ENCODE measurements around the gene EML4.

EML4 gene

DNA sequence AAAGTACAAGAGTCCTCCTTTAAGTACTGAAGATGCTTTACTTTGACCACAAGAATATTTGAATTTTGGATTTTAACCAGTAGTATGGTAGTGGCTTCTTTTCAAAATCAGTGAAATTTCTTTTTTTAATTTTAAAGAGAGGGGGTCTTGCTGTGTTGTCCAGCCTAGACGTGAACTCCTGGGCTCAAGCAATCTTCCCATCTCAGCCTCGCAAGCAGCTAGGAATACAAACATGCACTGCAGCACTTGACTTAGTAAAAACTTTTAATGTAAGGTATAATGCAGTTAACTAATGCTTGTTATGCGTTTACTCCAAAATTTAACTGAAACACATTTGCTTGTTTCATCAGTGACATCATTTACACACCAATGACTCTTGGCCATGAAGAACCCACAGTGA lies 49.6 kb downstream of the EML4 start:
- no peak for DNase-seq (ENCODE audit: extremely low read depth in 1 of 2, low read depth in 1 of 2)

DNA sequence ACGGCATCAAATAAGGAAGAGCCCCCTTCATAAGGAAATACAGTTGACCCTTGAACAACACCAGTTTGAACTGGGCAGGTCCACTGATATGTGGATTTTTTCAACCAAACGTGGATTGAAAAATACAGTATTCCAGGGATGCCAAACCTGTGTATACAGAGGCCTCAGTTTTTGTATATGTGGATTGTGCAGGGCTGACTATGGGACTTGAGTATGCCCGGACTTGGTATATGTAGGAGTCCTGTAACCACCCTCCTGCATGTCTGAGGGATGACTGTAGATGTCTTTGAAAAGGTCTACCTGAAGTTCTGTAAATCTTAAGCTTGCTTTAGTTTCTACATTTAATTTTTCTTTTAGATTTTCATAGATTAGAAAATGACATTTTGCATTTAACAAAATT lies 50.0 kb downstream of the EML4 start:
- no peak for DNase-seq (ENCODE audit: extremely low read depth in 1 of 2, low read depth in 1 of 2)

DNA sequence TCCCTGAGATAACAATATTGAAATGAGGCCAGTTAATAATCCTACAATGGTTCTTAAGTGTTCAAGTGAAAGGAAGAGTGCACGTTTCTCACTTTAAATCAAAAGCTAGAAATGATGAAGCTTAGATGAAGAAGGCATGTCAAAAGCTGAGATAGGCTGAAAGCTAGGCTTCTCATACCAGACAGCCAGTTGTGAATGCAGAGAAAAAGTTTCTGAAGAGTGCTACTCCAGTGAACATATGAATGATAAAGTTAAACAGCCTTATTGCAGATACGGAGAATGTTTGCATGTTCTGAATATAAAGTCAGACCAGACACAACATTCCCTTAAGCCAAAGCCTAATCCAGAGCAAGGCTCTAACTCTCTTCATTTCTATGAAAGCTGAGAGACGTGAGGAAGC lies 51.4 kb downstream of the EML4 start:
- no peak for DNase-seq (ENCODE audit: extremely low read depth in 1 of 2, low read depth in 1 of 2)

DNA sequence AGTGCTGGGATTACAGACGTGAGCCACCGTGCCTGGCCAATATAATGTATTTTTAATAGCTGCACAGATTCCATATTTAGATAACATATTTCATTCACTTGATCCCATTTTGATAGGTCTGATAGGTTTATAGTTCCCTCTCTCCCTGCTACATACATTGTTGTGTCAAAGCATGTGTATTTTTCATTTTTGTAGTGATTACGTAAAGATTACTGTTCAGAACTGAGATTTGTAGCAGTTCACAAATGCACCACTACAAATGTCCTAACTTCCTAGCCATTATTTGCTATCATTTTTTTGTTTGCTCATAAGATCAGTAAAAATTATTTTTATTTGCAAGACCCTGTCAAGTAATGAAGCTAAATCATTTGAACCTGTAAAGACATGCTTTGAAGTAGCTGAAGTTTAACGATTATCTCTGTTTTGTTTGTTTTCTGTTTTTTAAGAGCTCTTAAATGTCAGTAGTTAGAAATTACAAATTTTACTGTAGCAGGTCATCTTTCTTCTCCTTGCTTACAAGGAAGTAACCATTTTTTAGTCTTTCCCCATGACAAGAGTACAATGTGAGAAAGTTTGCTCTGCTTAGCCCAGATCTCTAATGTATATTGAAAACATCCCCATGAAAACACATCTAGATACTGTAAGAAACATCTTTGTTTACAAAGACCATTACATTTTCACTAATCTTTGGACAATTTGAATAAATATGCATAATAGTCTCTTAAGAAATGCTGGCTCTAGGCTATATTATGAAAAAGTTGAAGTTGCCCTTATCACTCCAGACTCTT lies 54.1 kb downstream of the EML4 start:
- DNase-seq (ENCODE audit: extremely low read depth in 1 of 2, low read depth in 1 of 2), result no peak

DNA sequence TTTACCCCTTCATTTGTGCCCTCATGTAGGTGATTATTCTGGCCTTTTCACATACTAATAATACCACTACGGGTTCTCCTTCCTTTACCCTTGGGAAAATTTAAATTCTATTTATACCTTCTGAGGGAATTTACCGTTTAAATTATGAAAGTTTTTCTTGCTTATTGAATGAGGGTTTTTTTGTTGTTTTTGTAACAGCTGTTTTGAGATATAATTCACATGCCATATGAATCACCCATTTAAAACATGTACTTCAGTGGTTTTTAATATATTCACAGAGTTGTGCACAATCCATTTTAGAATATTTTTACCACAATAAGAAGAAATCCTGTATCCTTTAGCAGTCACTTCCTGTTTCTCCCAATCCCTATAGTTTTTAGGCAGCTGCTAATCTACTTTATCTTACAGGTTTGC lies 54.7 kb downstream of the EML4 start:
- DNase-seq (ENCODE audit: extremely low read depth in 1 of 2, low read depth in 1 of 2), result no peak

DNA sequence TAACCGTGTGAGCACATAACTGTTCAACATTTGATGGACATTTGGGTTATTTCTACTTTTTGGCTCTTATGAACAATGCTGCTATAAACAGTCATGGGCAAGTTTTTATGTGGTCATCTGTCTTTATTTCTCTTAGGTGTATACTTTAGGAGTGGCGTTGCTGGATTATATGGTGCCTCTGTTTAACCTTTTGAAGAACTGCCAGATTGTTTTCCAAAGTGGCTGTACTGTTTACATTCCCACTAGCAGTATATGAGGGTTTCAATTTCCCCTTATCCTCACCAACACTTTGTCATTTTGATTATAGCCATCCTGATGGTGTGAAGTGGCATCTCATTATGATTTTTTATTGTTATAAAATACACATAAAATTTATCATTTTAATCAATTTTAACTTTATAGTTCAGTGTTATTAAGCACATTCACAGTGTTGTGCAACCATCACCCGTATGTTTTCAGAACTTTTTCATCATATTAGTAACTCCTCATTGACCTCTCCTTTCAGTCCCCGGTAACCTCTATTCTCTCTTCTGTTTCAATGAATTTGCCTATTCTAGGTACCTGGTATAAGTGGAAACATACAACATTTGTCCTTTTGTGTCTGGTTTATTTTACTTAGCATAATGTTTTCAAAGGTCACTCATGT lies 55.4 kb downstream of the EML4 start:
- no peak for DNase-seq (ENCODE audit: extremely low read depth in 1 of 2, low read depth in 1 of 2)

DNA sequence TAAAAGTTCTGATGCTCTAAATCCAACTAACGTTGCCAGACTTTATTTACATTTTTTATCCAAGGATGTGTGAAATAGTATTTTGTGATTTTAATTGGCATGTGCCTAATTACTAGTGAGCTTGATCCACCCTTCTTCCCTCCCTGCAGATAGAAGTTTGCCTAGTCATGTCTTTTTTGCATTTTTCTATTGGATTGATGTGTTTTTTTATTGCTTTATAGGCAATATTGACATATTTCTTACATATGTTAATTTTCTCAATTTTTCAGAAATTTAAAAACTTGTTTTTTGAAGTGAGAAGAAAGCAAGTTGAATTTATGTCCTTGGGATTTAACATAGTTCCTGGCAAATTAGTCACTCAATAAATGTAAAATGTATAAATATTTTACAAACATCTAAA lies 56.4 kb downstream of the EML4 start:
- no peak for DNase-seq (ENCODE audit: extremely low read depth in 1 of 2, low read depth in 1 of 2)

DNA sequence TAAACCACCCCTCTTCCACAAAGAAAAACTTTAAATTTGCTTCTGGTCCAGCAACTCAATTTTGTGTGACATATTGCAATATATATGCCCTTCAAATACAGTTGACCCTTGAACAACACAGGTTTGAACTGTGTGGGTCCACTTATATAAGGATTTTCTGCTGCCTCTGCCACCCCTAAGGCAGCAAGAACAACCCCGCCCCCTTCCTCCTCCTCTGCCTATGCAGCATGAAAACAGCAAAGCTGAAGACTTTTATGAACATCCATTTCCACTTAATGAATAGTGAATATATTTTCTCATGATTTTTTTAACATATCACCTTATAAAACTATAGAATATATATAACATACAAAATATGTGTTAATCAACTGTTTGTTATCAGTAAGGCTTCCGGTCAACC lies 58.3 kb downstream of the EML4 start:
- no peak for DNase-seq (ENCODE audit: extremely low read depth in 1 of 2, low read depth in 1 of 2)

DNA sequence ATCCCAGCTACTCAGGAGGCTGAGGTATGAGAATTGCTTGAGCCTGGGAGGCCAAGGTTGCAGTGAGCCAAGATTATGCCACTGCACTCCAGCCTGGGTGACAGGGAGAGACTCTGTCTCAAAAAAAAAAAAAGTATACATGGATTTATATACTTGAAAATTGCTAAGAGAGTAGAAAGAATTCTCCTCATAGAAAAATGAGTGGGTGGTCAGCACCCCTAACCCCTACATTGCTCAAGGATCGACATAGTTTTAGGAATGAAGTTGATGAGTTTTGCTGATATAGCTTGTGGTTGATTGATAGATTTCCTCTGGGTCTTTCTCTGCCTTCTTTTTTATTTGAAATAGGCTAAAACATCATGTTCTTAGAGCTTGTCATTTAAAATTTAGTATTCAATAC lies 58.9 kb downstream of the EML4 start:
- DNase-seq (ENCODE audit: extremely low read depth in 1 of 2, low read depth in 1 of 2), result no peak

DNA sequence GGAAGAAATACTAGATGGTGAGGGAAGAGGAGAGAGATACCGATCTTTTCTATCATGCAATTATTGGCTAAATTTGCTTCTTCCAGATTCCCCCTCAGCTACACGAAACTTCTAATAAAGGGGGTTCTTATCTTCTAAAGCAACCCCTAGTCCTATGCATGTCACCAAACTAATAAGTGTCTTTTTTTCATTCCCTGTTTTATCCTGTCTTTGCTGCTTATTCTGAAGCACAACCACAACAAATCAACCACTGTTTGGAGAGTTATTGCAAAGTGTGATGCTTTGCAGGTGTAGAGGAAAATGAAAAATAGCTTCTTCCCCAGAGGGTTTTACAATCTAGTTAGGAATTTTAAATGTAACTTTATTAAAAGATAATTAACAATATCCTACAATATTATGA lies 60.8 kb downstream of the EML4 start:
- DNase-seq (ENCODE audit: extremely low read depth in 1 of 2, low read depth in 1 of 2), result no peak

DNA sequence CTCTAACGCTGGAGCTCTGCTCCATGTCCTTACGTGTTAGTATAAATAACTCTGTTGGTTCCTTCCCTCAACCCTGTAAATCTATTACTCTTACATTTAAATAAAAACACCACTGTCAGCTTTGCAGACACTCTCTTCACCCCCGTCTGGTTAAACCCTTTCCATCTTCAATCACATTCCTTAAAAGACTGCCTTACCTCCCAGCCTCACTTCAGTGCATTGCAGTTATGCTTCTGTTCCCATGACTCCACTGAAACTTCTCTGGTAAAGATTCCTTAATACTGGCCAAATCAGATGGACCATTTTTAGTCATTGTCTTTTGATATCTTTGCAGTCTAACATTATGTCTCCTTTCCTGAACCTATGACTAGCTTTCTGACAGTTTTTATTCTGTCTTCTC lies 61.7 kb downstream of the EML4 start:
- no peak for DNase-seq (ENCODE audit: extremely low read depth in 1 of 2, low read depth in 1 of 2)

DNA sequence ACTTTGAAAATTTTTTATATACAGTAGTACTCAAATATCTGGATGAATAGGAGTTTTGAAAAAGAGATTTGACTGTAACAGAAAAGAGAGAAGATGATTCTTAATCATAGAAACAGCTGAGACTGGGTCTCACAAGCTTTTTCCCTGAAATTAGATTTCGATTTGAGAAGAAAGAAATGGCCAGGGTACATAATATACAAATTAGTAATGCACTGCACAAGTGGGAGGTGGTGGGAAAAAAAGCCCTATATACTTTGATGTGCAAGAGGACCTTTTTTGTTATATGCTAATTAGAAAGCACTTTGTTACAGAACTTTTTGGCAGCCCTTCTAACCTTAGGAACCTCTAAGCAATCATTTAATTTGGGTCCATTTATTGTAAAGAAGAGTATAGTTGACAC lies 62.9 kb downstream of the EML4 start:
- no peak for DNase-seq (ENCODE audit: extremely low read depth in 1 of 2, low read depth in 1 of 2)

DNA sequence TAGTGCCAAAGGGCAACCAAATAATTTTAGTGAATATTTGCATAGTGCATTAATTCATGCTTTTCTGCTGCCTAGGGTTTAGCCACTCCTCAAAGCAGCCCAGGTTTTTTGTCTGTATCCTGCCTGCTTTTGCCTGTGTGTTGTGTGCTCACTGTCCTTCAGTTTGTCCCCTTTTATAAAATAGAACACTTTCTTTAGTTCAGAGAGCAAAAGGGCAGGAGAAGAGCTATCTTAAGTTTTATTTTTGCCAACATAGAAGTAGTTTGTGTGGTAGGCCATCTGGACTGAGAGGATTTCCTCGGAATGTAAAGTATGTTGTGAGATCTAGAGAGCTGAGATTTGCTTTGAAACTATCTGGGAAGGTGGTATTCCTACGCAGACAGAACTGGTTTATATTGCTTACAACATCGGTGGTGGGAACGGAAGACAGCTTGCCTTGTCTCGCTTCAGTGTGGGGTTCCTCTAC lies 64.9 kb downstream of the EML4 start:
- no peak for DNase-seq (ENCODE audit: extremely low read depth in 1 of 2, low read depth in 1 of 2)

DNA sequence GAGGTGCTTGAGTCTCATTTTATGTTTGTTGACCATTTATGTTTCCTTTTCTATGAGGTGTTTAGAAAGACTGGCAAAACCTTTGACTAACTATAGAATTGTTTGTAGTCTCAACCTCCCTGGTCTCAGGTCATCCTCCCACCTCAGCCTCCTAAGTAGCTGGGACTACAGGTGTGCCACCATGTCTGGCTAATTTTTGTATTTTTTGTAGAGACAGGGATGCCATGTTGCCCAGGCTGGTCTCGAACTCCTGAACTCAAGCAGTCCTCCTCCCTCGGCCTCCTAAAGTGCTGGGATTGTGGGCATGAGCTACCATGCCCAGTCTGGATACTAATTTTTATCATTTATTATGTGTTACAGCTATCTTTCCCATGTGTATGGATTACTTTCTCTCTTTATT lies 67.8 kb downstream of the EML4 start:
- no peak for DNase-seq (ENCODE audit: extremely low read depth in 1 of 2, low read depth in 1 of 2)

DNA sequence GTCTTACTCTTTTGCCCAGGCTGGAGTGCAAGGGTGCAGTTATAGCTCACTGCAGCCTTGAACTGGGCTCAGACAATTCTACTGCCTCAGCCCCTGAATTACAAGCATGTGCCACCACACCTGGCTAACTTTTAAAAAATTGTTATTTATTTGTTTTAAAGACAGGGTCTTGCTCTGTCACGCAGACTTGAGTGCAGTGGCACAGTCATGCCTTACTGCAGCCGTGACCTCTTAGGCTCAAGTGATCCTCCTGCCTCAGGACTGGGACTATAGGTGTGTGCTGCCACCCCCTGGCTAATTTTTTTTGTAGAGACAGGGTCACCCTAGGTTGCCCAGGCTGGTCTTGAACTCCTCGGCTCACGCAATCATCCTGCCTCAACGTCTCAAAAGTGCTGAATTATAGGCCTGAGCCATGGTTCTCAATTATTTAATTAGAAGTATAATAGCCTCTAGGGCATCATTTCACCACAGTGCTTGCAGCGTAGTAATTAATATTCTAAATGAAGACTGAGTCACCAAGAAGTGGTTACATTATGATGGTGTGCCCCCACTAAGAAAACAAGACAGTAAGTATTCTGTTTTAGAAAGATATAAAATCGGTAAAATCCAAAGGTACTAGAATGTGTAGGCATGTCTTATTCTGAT lies 69.6 kb downstream of the EML4 start:
- peak in 1 of 2 donors; percentile 11 for DNase-seq (ENCODE audit: extremely low read depth in 1 of 2, low read depth in 1 of 2)

DNA sequence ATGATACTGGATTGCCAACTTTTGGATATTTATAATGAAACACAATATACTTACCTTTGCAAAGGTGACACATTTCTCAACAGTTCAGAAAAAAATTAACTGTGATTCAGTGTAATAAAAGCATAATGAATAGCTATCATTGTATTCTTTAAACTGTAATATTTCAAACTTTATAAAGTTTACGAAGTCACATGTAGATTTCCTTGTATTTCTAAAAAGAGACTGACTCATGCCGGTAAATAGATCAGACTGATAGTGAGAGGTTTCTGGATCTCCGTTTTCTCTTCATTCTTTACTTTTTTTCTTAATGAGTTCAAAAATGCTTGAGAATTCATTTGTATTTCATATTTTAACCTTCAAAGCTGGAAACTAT lies 70.1 kb downstream of the EML4 start:
- no peak for DNase-seq (ENCODE audit: extremely low read depth in 1 of 2, low read depth in 1 of 2)

DNA sequence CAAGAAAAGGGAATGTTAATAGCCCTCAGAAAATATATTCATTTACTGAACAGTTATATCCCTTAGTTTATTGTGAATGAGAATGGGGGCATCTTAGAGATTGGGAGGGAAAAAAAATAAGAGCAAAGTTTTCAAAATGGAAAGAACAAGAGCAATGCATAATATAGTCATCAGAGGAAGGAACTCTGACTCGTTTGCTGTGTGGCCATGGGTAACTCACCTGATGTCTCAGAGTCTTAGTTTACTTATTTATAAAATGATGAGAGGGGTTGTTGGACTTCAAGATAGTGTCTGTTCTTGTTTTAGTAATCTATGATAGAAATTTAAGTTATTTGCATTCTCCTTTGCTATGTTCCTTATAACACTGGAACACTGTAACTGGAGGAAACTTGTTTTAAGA lies 70.7 kb downstream of the EML4 start:
- no peak for DNase-seq (ENCODE audit: extremely low read depth in 1 of 2, low read depth in 1 of 2)

DNA sequence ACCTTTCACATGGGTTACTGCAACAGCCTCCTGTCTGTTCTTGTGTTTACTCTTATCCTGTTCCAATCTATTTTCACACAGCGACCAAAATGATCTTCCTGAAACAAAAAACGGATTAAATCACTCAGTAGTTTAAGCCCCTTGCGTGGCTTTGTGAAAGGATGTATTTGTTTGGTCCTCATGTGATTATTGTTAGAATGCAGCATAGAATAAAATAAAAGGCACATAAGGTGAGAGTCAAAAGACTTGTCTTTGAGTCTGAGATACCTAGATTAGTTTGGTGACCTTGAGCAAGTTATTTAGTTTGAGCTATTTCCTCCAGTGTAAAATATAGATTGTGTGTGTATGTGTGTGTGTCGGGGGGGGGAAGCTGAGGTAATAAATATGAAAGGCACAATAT lies 72.4 kb downstream of the EML4 start:
- DNase-seq (ENCODE audit: extremely low read depth in 1 of 2, low read depth in 1 of 2), result no peak

DNA sequence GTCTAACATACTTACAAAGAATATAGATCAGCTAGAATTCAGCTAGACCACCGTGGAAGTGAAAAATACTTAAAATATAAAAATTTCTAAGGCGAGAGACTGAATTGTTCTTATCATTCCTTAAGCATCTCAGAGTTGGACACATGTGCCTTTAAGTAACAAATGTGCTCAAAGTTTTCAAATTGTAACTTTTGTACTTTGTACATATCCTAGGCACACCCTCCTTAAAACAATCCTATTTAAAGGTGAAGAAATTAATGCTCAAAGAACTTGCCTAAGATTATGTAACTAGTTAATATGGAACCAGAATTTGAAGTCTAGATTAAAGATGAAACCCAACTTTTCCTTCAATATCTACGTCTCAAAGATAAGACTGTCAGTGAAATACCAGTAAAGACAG lies 74.1 kb downstream of the EML4 start:
- no peak for DNase-seq (ENCODE audit: extremely low read depth in 1 of 2, low read depth in 1 of 2)

DNA sequence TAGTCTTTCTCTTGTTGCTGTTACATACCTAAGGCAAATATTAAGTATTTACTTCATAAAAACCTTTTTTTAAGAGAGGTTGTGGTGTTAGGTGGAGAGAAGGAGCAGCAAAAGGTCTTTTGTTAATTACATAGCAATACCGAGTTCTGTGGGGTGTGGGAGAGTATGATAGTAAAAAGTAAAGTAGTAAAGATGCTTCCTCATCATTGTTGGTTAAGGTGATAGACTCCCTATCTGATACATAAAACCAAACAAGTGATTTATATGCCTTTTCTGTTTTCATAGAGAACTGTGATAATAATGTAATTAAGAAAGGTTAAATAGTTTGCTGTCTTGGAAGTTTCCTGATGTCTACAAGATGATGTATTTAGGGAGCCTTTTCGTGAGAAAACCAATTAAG lies 75.4 kb downstream of the EML4 start:
- DNase-seq (ENCODE audit: extremely low read depth in 1 of 2, low read depth in 1 of 2), result no peak

DNA sequence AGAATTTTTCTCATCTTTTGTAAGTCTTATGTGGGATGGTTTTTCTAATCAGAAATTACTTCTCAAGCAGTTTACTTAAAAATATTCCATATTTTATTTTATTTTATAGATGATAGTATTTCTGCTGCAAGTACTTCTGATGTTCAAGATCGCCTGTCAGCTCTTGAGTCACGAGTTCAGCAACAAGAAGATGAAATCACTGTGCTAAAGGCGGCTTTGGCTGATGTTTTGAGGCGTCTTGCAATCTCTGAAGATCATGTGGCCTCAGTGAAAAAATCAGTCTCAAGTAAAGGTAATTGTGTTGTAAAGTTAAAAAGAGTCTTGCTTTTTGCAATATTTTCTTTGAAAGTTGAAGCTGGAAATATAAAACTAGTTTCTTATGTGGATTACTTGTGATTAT lies 76.2 kb downstream of the EML4 start:
- no peak for DNase-seq (ENCODE audit: extremely low read depth in 1 of 2, low read depth in 1 of 2)

DNA sequence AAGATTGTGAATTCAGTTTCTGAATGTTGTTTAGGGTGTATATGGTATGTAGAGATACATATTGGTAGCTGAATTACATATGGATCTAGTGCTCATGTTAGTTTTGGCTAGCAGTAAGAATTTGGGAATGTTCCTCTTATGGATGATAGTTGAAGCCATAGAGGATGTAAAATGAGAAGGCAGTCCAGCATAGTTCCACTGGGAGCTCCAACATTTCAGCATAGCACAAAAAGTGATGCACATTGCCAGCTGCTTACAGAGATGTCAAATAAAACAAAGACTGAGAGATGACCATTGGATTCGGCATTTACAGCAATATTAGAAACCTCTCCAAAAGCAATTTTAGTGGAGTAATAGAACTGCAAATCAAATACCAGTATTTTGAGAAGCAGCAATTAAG lies 77.4 kb downstream of the EML4 start:
- DNase-seq (ENCODE audit: extremely low read depth in 1 of 2, low read depth in 1 of 2), result no peak

Measured in activated CD8-positive, alpha-beta memory T cell treated with anti-CD3 and anti-CD28 coated beads for 1 hour (primary cell).